PC-9 (cell line): ENCODE data around the gene OR6K3. TPM values are rescaled to one million over a fixed set of nuclear protein-coding genes. Genes with fewer than 3 reads are reported as not detected.

Experiments used
- BruUV-seq: library from RNA; stranded (reverse); fragments of 400-500 nt; replicated peaks from 2 replicates; lab custom pipeline; 2021; lab: Mats Ljungman, UMichigan
- CTCF ChIA-PET: fragments of 300-600 bp; sonication (Branson Sonifier 250); formaldehyde crosslinking; loops from one replicate; lab custom pipeline; 2022; ENCODE audit warnings: antibody characterized with exemption; lab: Charles Lee
- POLR2A ChIA-PET: fragments of 300-600 bp; sonication (Branson Sonifier 250); formaldehyde crosslinking; loops from one replicate; lab custom pipeline; 2022; ENCODE audit warnings: antibody characterized with exemption; ENCODE audit not compliant: unreplicated experiment; lab: Charles Lee
- DNase-seq, 2 experiments: peaks; one replicate each; pipeline versions ENCODE4 v3.0.0 to v3.0.0-alpha.2; 2015 to 2022; ENCODE audit warnings: mixed read lengths in 1 of 2
- H2AFZ ChIP-seq: fragments of 200-600 bp; sonication (generic); 2 replicates; pipeline ENCODE4 v1.8.1; 2017; ENCODE audit warnings: antibody characterized with exemption
- H3F3A ChIP-seq: fragments of 200-600 bp; sonication (generic); 2 replicates; pipeline ENCODE4 v1.8.1; 2017; ENCODE audit warnings: antibody characterized with exemption, mild to moderate bottlenecking, low read depth; ENCODE audit not compliant: insufficient read depth
- H3K27ac ChIP-seq: fragments of 200-600 bp; sonication (generic); 2 replicates; pipeline ENCODE4 v1.6.1; 2016; ENCODE audit warnings: mixed run types
- H3K27me3 ChIP-seq: fragments of 200-600 bp; sonication (generic); 2 replicates; pipeline ENCODE4 v1.6.1; 2016; ENCODE audit warnings: low read depth, mixed run types; ENCODE audit not compliant: insufficient read depth
- H3K36me3 ChIP-seq: fragments of 200-600 bp; sonication (generic); 2 replicates; pipeline ENCODE4 v1.6.1; 2016; ENCODE audit warnings: low read depth, mixed run types
- H3K4me1 ChIP-seq: fragments of 200-600 bp; sonication (generic); replicated peaks from 2 replicates; pipeline ENCODE4 v1.6.1; 2016; ENCODE audit warnings: mixed run types; ENCODE audit not compliant: insufficient read depth
- H3K4me2 ChIP-seq: fragments of 200-600 bp; sonication (generic); 2 replicates; pipeline ENCODE4 v1.6.1; 2017; ENCODE audit warnings: mixed run types
- H3K4me3 ChIP-seq: fragments of 200-600 bp; sonication (generic); 2 replicates; pipeline ENCODE4 v1.6.1; 2016; ENCODE audit warnings: mixed run types
- H3K79me2 ChIP-seq: fragments of 200-600 bp; sonication (generic); 2 replicates; pipeline ENCODE4 v1.6.1; 2017; ENCODE audit warnings: low read depth, mixed run types
- H3K9me2 ChIP-seq: fragments of 200-600 bp; sonication (generic); 2 replicates; pipeline ENCODE4 v1.8.1; 2017; ENCODE audit warnings: mild to moderate bottlenecking; ENCODE audit not compliant: insufficient read depth
- H3K9me3 ChIP-seq: fragments of 200-600 bp; sonication (generic); 2 replicates; pipeline ENCODE4 v1.8.1; 2016; ENCODE audit warnings: low read depth; ENCODE audit not compliant: insufficient read depth
- H4K20me1 ChIP-seq: fragments of 200-600 bp; sonication (generic); 2 replicates; pipeline ENCODE4 v1.8.1; 2017; ENCODE audit not compliant: insufficient read depth
- CTCF ChIP-seq: fragments of 200-600 bp; sonication (generic); conservative IDR thresholded peaks from 2 replicates; pipeline ENCODE4 v1.6.1; 2017; ENCODE audit warnings: mixed run types, antibody characterized with exemption, mild to moderate bottlenecking, moderate library complexity
- EZH2 ChIP-seq: fragments of 200-600 bp; sonication (generic); IDR thresholded peaks from 2 replicates; pipeline ENCODE4 v1.8.0; 2017; ENCODE audit warnings: antibody characterized with exemption, low read depth
- intact Hi-C: fragments of 100-400 bp; cut with micrococcal nuclease; formaldehyde crosslinking; loops from one replicate; pipeline ENCODE4 v1.10.0; 2022; ENCODE audit not compliant: unreplicated experiment
- total RNA-seq: library from RNA; stranded (reverse); gene quantifications from 2 replicates; pipeline ENCODE4 v1.2.3, GENCODE V29; 2021

OR6K3 gene
- total RNA-seq, 1 experiment from 2014 or later: not detected

- DNase-seq: no peak
- Histone ChIP-seq H3K79me2 (no peaks in the 10 kb centered on the region), H3K36me3 (no peaks in the 10 kb centered on the region), H3K4me2 (no peak overlapping the region), H2AFZ (no peak overlapping the region), H3F3A (no peaks in the 10 kb centered on the region), H3K9me2 (no peaks in the 10 kb centered on the region), H3K9me3 (no peaks in the 10 kb centered on the region), H4K20me1 (no peaks in the 10 kb centered on the region), H3K27me3 (no peaks in the 10 kb centered on the region), H3K4me3 (no peak overlapping the region), H3K27ac (no peak overlapping the region), H3K4me1 (no peaks in the 10 kb centered on the region)
- CTCF ChIA-PET: no interaction called here
- TF ChIP-seq EZH2: no peak
- TF ChIP-seq CTCF: no peak
- POLR2A ChIA-PET: no interaction called here
- intact Hi-C loops: no loop called here
- no TSS peak for BruUV-seq
Observed at GRCh38 chr1:158714754-158715153, 5.8 kb downstream of the OR6K3 start.

- CTCF ChIA-PET: no interaction called here
- no peaks in the 10 kb centered on the region for H3K9me2 ChIP-seq
- H3K4me2 ChIP-seq: no peak overlapping the region
- no peaks in the 10 kb centered on the region for H3F3A ChIP-seq
- no peaks in the 10 kb centered on the region for H3K9me3 ChIP-seq
- no peaks in the 10 kb centered on the region for H4K20me1 ChIP-seq
- no peaks in the 10 kb centered on the region for H3K79me2 ChIP-seq
- intact Hi-C loops: no loop called here
- no peak overlapping the region for H2AFZ ChIP-seq
- TF ChIP-seq EZH2: no peak
- H3K4me1 ChIP-seq: no peaks in the 10 kb centered on the region
- POLR2A ChIA-PET: no interaction called here
- no TSS peak for BruUV-seq
- no peak for DNase-seq
- no peak overlapping the region for H3K4me3 ChIP-seq
- no peak overlapping the region for H3K27ac ChIP-seq
- H3K36me3 ChIP-seq: no peaks in the 10 kb centered on the region
- no peaks in the 10 kb centered on the region for H3K27me3 ChIP-seq
Observed at GRCh38 chr1:158711098-158711497, 9.4 kb downstream of the OR6K3 start.

GRCh38 chr1:158706096-158706495, 14.4 kb downstream of the OR6K3 start:
- BruUV-seq: no TSS peak
- DNase-seq: no peak
- H3K36me3 ChIP-seq: no peaks in the 10 kb centered on the region
- H3K79me2 ChIP-seq: no peaks in the 10 kb centered on the region
- ChIA-PET CTCF (no interaction called here), POLR2A (interaction anchor here (0.5 kb wide), 1 partner anchor 788 kb away, joined by 3 read pairs; no protein-coding TSS in a partner anchor)
- intact Hi-C loops: no loop called here
- no peak overlapping the region for H2AFZ ChIP-seq
- H3K4me3 ChIP-seq: no peak overlapping the region
- no peaks in the 10 kb centered on the region for H3K9me3 ChIP-seq
- H3K4me2 ChIP-seq: no peak overlapping the region
- no peak overlapping the region for H3K27ac ChIP-seq
- TF ChIP-seq CTCF: no peak
- TF ChIP-seq EZH2: no peak
- no peaks in the 10 kb centered on the region for H3F3A ChIP-seq
- H4K20me1 ChIP-seq: no peaks in the 10 kb centered on the region
- 0 out of 2 replicates have a peak, but pooled peaks cover 5% of the 10 kb centered on the region for H3K27me3 ChIP-seq
- H3K9me2 ChIP-seq: no peaks in the 10 kb centered on the region
- H3K4me1 ChIP-seq: no peaks in the 10 kb centered on the region

- H3K36me3 ChIP-seq: no peaks in the 10 kb centered on the region
- no peak within 1 kb of the TSS for H2AFZ ChIP-seq
- no TSS peak for BruUV-seq
- POLR2A ChIA-PET: no interaction called here
- no peaks in the 10 kb centered on the region for H3K4me1 ChIP-seq
- no peaks in the 10 kb centered on the region for H3K79me2 ChIP-seq
- no peak for DNase-seq
- H3K9me2 ChIP-seq: peaks cover 5% of the 10 kb centered on the region; the same call in 1 of the 2 replicates
- no peaks in the 10 kb centered on the region for H3K9me3 ChIP-seq
- H3K27me3 ChIP-seq: peaks cover 5% of the 10 kb centered on the region; the same call in 1 of the 2 replicates
- H3K27ac ChIP-seq: no peak within 1 kb of the TSS
- no peak within 1 kb of the TSS for H3K4me2 ChIP-seq
- no peaks in the 10 kb centered on the region for H4K20me1 ChIP-seq
- intact Hi-C loops: no loop called here
- CTCF ChIA-PET: no interaction called here
- no peaks in the 10 kb centered on the region for H3F3A ChIP-seq
- TF ChIP-seq EZH2: no peak
- no peak for TF ChIP-seq CTCF
- H3K4me3 ChIP-seq: no peak within 1 kb of the TSS
Observed at GRCh38 chr1:158700552-158700951, 20.0 kb downstream of the OR6K3 start, which contains the start of gene OR6K2. TSS of gene OR6K2 (minus strand) at chr1:158700652. CDS start at chr1:158700652, 0 bp downstream.
